Heart left ventricle (tissue), 16 donors: ENCODE measurements around the gene AMDHD1. TPM values are rescaled to one million over a fixed set of nuclear protein-coding genes. Genes with fewer than 3 reads are reported as not detected.

Source experiments
- ATAC-seq, 4 donors: fragments of 200-7000 bp; cut with Tn5 transposase; one replicate each; pipeline ENCODE4 v1.9.1; 2020 to 2022; ENCODE audit warnings: moderate library complexity in 4 of 4, mild to moderate bottlenecking in 3 of 4, moderate number of reproducible peaks in 1 of 4
- DNase-seq, 5 donors: peaks; one replicate each; pipeline ENCODE4 v3.0.0-alpha.2; 2020
- H3K27ac ChIP-seq, 12 donors: fragments of 200-600 bp; sonication (generic) in 4 of 12; one replicate each; pipeline versions ENCODE4 v1.5.0 to v1.8.0; 2016 to 2022; ENCODE audit warnings: mild to moderate bottlenecking in 2 of 12
- H3K27me3 ChIP-seq, 9 donors: fragments of 200-600 bp; sonication (generic) in 2 of 9; one replicate each; pipeline versions ENCODE4 v1.5.1 to v1.8.0; 2016 to 2022; ENCODE audit warnings: mild to moderate bottlenecking in 3 of 9
- H3K36me3 ChIP-seq, 9 donors: fragments of 200-600 bp; sonication (generic) in 2 of 9; one replicate each; pipeline versions ENCODE4 v1.5.0 to v1.8.0; 2018 to 2022; ENCODE audit warnings: mild to moderate bottlenecking in 2 of 9
- H3K4me1 ChIP-seq, 12 donors: fragments of 200-600 bp; sonication (generic) in 4 of 12; one replicate each; pipeline versions ENCODE4 v1.5.0 to v1.8.0; 2016 to 2022; ENCODE audit warnings: mild to moderate bottlenecking in 3 of 12
- H3K4me3 ChIP-seq, 12 donors: fragments of 200-600 bp; sonication (generic) in 4 of 12; one replicate each; pipeline versions ENCODE4 v1.5.0 to v1.8.0; 2017 to 2022; ENCODE audit warnings: mild to moderate bottlenecking in 9 of 12, moderate library complexity in 4 of 12
- H3K9me3 ChIP-seq, 12 donors: fragments of 200-600 bp; sonication (generic) in 4 of 12; one replicate each; pipeline versions ENCODE4 v1.5.0 to v1.8.0; 2016 to 2022; ENCODE audit warnings: mild to moderate bottlenecking in 1 of 12
- CTCF ChIP-seq, 12 donors: fragments of 200-600 bp; sonication (generic) in 4 of 12; IDR thresholded peaks; one replicate each; pipeline versions ENCODE4 v1.5.0 to v1.8.0; 2018 to 2022; ENCODE audit warnings: antibody characterized with exemption in 12 of 12, mild to moderate bottlenecking in 5 of 12
- POLR2A ChIP-seq, 2 donors: fragments of 450-650 bp; IDR thresholded peaks; one replicate each; pipeline ENCODE4 v1.6.1; 2017; ENCODE audit warnings: antibody characterized with exemption in 2 of 2, mild to moderate bottlenecking in 2 of 2, moderate library complexity in 2 of 2
- WGBS, 4 donors: extraction: QIAGEN DNeasy Blood & Tissue Kit in 2 of 4; methylation state at CpG; one replicate each; pipeline versions ENCODE4 v1.1.5 to v1.1.7; 2013 to 2018; 5-methylcytosine and 5-hydroxymethylcytosine counted together
- intact Hi-C, 10 donors: fragments of 100-400 bp; cut with DNase I; formaldehyde crosslinking; loops; one replicate each; pipeline versions ENCODE4 v1.11.1 to v1.14.2; 2022
- polyA plus RNA-seq, 2 donors: library from polyadenylated mRNA; stranded (reverse); fragments of 200-250 nt; gene quantifications; one replicate each; pipeline ENCODE4 v1.2.3, GENCODE V29; 2013
- total RNA-seq, 9 donors: library from RNA; depleted of rRNA in 2 of 9; stranded (reverse); fragments of >200 nt in 2 of 9; fragmentation: NEBNext Ultra II Directional in 3 of 9; extraction: Animal tissue kit (Norgen Biotek cat#: 25700) in 3 of 9; gene quantifications; one replicate each; pipeline versions ENCODE4 v1.1.0 to v1.2.4, GENCODE V29; 2016 to 2023
- donor health status: ischemic (EF 13 %, LVEDD 7.1; RV severe dilation, severe dysfunction).
- donor health status: healthy with polysubstance abuse.
- donor health status: DM: no; HTN: yes; CAD: no.
- donor health status: DM: no; HTN: no; CAD: no.
- donor health status: ischemic (EF 25% LVEDD 6.9; RV normal size, moderate dysfunction).
- donor health status: ischemic (EF 25% LVEDD 5.7; RV mildly dilated, moderate dysfunction).
- donor health status: healthy.
- donor health status: DM: yes; HTN: yes; CAD: no.
- donor health status: ischemic (EF 35%, LVEDD 5.7; RV mildly dilated, moderate dysfunction).
- donor health status: nonischemic (EF 11% LVEDD 7.7; RV severe dilation, severe dysfunction).
- donor health status: DM: yes; HTN: yes; CAD: no.
- donor health status: PGD.
- donor health status: ischemic (EF 29% LVEDD 5.4; RV normal size, mild dysfunction).
- donor health status: nonischemic (EF 23%, LVEDD 6.1; RV moderate dilation, normal function).

Gene AMDHD1
- total and polyA plus RNA-seq, 11 donors: 0.20 to 1.1 (median 0.55) TPM

DNA sequence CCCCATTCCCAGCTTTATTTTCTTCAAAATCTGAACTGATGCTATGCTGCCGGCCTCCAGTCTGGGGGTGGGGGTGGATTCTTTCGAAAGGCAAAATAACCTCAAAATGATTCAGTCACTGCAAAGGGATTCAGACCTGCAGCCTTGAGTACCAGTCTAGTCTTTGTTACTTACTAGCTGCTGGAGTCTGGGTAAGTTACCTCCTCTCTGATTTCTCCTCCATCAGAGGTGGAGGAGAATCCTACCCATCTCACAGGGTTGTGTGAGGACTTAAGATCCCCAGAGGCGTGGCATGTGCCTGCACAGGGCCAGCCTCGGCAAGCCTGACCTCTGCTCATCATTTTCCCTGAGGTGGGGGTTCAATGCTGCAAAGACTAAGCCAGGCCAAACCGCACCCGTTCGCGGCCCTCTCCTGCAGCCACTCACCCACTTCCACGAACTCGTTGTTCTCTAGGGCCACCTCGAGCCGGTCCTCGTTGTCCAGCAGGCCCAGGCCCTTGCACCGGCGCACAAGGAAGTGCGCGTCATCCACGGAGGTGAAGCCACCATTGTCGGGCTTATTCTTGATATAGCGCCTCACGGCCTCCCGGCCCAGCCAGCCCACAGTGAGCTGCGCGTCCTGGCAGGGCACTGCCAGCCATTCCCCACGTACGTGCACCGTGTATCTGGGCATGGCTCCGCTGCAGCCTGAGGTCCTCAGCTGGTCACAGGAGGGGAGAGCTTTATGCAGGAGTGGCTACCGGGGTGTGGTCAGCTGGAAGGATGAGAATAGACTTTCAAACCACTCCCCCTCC lies 52.3 kb downstream of the AMDHD1 start:
- ATAC-seq: no peak
- peaks cover 0 to 4% (median 0%) of the 10 kb centered on the region in 12 donors for H3K4me1 ChIP-seq
- peaks cover 0 to 9% (median 0%) of the 10 kb centered on the region in 9 donors for H3K36me3 ChIP-seq
- no peaks in the 10 kb centered on the region for H3K9me3 ChIP-seq
- no peak overlapping the region for H3K27ac ChIP-seq
- 91 to 94% (median 92%) methylated on average over 29 of the region's 29 CpGs for WGBS, 4 donors
- TF ChIP-seq CTCF (IDR thresholded peaks at IDR 0.05): no peak
- TF ChIP-seq POLR2A (IDR thresholded peaks at IDR 0.05): no peak
- H3K27me3 ChIP-seq: no peaks in the 10 kb centered on the region
- DNase-seq: no peak
- H3K4me3 ChIP-seq: no peak overlapping the region
- intact Hi-C loops: loop anchor here in 9 of 10 donors (5.0 to 10.0 kb wide), 5 partner anchors 78 to 413 kb away; no protein-coding TSS in a partner anchor

GRCh38 chr12:95996034-95996658 lies 53.0 kb downstream of the AMDHD1 start, which contains the start of gene HAL:
HAL (minus strand) TSS chr12:95996344; CDS start chr12:95995910, 434 bp downstream.
- H3K27ac ChIP-seq: no peak within 1 kb of the TSS
- no peaks in the 10 kb centered on the region for H3K27me3 ChIP-seq
- intact Hi-C loops: loop anchor here in 9 of 10 donors (5.0 to 10.0 kb wide), 5 partner anchors 79 to 414 kb away; no protein-coding TSS in a partner anchor
- no peak for TF ChIP-seq CTCF (IDR thresholded peaks at IDR 0.05)
- TF ChIP-seq POLR2A (IDR thresholded peaks at IDR 0.05): no peak
- DNase-seq: no peak
- peaks cover 0 to 16% (median 6%) of the 10 kb centered on the region in 9 donors for H3K36me3 ChIP-seq
- ATAC-seq: peak in 2 of 4 donors; percentile 28 to 58
- 62 to 71% (median 69%) methylated on average over 7 of the region's 7 CpGs for WGBS, 4 donors
- no peak within 1 kb of the TSS for H3K4me3 ChIP-seq
- H3K9me3 ChIP-seq: no peaks in the 10 kb centered on the region
- H3K4me1 ChIP-seq: peaks cover 0 to 4% (median 0%) of the 10 kb centered on the region in 12 donors

DNA sequence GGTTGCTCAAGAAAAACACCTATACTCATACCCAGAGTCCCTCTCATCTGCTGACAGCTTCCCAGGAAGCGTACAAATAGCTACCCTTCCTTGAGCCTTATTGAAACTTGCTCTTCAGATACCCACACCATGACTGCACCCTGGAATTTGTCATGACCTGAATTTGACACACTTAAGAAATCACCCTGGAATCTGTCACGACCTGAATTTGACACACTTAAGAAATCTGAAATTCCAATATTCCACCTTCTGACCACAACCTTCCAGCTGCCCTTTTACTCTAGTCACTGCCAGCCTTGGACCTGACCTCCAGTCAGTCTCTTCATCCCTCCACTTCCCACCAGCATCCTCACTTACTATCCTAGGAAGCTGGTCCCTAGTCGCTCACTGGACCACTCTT lies 54.1 kb downstream of the AMDHD1 start:
- Histone ChIP-seq H3K9me3 (no peaks in the 10 kb centered on the region), H3K27me3 (no peaks in the 10 kb centered on the region), H3K27ac (no peak overlapping the region), H3K36me3 (peaks cover 0 to 28% (median 15%) of the 10 kb centered on the region in 9 donors), H3K4me3 (no peak overlapping the region), H3K4me1 (peaks cover 0 to 4% (median 0%) of the 10 kb centered on the region in 12 donors)
- intact Hi-C loops: loop anchor here in 9 of 10 donors (5.0 to 10.0 kb wide), 5 partner anchors 80 to 415 kb away; no protein-coding TSS in a partner anchor
- whole genome bisulfite sequencing, 4 donors: 85 to 92% (median 91%) methylated on average over 3 of the region's 3 CpGs
- TF ChIP-seq POLR2A (IDR thresholded peaks at IDR 0.05) (no peak), CTCF (IDR thresholded peaks at IDR 0.05) (no peak)
- ATAC-seq: no peak
- no peak for DNase-seq
